Activated T-cell treated with anti-CD3 and anti-CD28 coated beads, Interleukin-2, amount 50 U/mL, for 72 hours (primary cell): ENCODE data around the gene ODF2L. TPM values are rescaled to one million over a fixed set of nuclear protein-coding genes. Genes with fewer than 3 reads are reported as not detected.

ENCODE experiments used
- ATAC-seq, 2 donors: fragments of 150-1000 bp; cut with Tn5 transposase; replicated peaks in 1 of 2; 2 replicates each; pipeline ENCODE4 v1.10.0; 2021; ENCODE audit warnings: moderate library complexity in 2 of 2, mild to moderate bottlenecking in 1 of 2
- DNase-seq, 2 donors: peaks; one replicate each; pipeline ENCODE4 v3.0.0; 2021 to 2022; ENCODE audit warnings: mixed read lengths in 1 of 2
- H3K27ac Mint-ChIP-seq: one replicate; pipeline ENCODE4 v1.8.0; 2022; ENCODE audit warnings: mild to moderate bottlenecking, moderate library complexity, mixed read lengths
- H3K27me3 Mint-ChIP-seq: one replicate; pipeline ENCODE4 v1.8.0; 2022; ENCODE audit warnings: low read depth, mixed read lengths
- H3K36me3 Mint-ChIP-seq, 2 donors: one replicate each; pipeline ENCODE4 v1.8.0; 2022; ENCODE audit warnings: mixed read lengths in 2 of 2, mild to moderate bottlenecking in 1 of 2; ENCODE audit not compliant: insufficient read depth in 2 of 2
- H3K4me1 Mint-ChIP-seq: one replicate; pipeline ENCODE4 v1.8.0; 2022; ENCODE audit warnings: low read depth, mixed read lengths
- H3K4me3 Mint-ChIP-seq, 2 donors: one replicate each; pipeline ENCODE4 v1.8.0; 2022; ENCODE audit warnings: mild to moderate bottlenecking in 2 of 2, mixed read lengths in 2 of 2, moderate library complexity in 2 of 2
- H3K9me3 Mint-ChIP-seq, 2 donors: one replicate each; pipeline ENCODE4 v1.8.0; 2022; ENCODE audit warnings: mixed read lengths in 2 of 2
- total RNA-seq, 2 donors: library from RNA; stranded (reverse); gene quantifications; one replicate each; pipeline ENCODE4 v1.2.3, GENCODE V29; 2022

The ODF2L gene
- 10 to 100 TPM; 31.8 to 39.2 TPM for total RNA-seq

DNA sequence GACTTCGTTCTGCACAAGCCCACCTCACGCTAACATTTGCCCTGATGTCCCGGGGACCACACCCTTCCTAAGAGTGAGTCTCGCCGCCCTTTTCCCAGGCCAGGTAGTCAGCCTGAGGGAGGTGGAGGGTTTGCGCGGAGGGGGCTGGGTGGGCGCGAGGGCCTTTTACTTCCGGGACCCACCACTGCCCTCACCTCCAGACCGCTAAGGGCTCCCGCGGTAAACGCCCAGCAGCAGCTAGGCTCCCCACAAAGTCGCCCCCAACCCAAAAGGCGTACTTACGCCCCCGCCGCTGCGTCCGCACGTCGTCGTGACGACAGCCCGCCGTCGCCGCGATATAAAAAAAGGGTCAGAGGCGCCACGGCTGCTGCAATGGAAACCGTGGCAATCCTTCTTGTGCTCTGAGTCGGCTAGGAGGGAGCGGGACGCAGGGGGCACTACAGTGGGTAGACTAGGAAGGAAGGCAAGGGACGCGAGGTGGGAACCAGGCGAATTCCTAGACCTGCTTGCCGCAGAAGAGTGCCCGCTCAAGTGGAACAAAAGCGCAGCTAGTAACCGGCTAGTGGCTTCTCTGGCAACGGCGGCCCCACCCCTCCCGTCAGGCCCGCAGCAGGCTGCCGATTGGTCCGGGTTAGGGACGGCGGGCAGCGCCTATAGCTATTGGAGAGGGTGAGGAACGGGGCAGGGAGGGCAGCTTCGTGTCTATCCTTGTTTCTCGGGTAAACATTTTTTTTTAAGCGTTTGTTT, at the start of gene ODF2L:
TSS of gene ODF2L (minus strand) at position 573 of the 747 bp plus-strand sequence. CDS start 9,296 bp downstream, outside the sequence.
- peak; percentile 100 for ATAC-seq

GRCh38 chr1:86445919-86446318, 49.8 kb upstream of the ODF2L start:
- ATAC-seq = no peak
- Mint-ChIP-seq H3K36me3 (no peaks in the 10 kb centered on the region), H3K9me3 (no peaks in the 10 kb centered on the region), H3K4me3 (no peak overlapping the region), H3K4me1 (peaks cover 10% of the 10 kb centered on the region), H3K27ac (no peak overlapping the region), H3K27me3 (no peaks in the 10 kb centered on the region)
- no peak for DNase-seq

More for the DNA sequence above, at the start of gene ODF2L:
- DNase-seq = peak; percentile 91
- Mint-ChIP-seq H3K36me3 (peaks cover 5% of the 10 kb centered on the region in 2 donors), H3K27me3 (no peaks in the 10 kb centered on the region), H3K4me3 (peak within 1 kb of the TSS; percentile 87 to 92), H3K4me1 (peaks cover 45% of the 10 kb centered on the region), H3K27ac (peak within 1 kb of the TSS; percentile 97), H3K9me3 (peaks cover 0 to 3% of the 10 kb centered on the region in 2 donors)

DNA sequence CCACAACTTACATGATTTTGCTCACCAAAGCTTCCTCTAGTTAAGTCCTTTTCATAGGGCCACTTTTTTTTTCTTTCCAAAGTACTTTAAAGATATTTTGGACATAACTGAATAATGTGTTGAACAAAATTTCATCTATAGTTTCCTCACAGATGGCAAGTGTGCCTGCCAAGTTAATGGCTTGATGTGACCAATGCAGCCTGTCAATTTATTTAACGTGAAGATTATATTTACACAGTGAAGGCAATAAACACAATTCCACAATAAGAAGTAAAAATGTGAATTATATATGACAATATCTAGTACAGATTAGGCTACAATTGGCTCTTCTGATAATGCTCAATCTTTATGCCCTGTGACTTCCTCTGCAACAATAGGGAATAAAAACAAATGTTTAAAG, 45.9 kb upstream of the ODF2L start:
- H3K4me1 Mint-ChIP-seq = peaks cover 10% of the 10 kb centered on the region
- no peak overlapping the region for H3K4me3 Mint-ChIP-seq
- no peaks in the 10 kb centered on the region for H3K27me3 Mint-ChIP-seq

DNA sequence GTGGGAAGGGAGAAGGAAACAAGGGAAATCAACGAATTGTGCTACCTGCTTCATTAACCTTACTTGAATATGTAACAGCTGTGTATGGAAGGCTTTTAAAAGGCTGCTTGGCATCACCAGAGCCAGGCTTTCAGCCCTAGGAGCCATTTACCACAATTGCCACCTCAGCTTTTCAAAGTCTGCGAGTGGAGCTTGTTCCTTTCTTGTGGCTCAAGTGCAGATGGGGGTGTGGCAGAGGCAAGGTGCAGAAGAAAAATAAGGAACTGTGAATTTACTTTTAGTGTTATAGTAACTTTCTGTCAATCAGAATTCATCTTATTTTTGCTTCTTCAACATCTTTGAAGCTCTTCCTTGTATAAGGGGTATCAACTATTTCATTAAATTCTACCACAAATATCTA, 45.5 kb upstream of the ODF2L start:
- Mint-ChIP-seq H3K4me3 (no peak overlapping the region), H3K36me3 (no peaks in the 10 kb centered on the region), H3K27ac (no peak overlapping the region), H3K9me3 (no peaks in the 10 kb centered on the region), H3K27me3 (no peaks in the 10 kb centered on the region), H3K4me1 (peaks cover 10% of the 10 kb centered on the region)
- ATAC-seq = no peak
- DNase-seq = no peak

More for the DNA sequence above, 45.9 kb upstream of the ODF2L start:
- Mint-ChIP-seq H3K27ac (no peak overlapping the region), H3K36me3 (no peaks in the 10 kb centered on the region), H3K9me3 (no peaks in the 10 kb centered on the region)
- DNase-seq (no peak), ATAC-seq (no peak)

DNA sequence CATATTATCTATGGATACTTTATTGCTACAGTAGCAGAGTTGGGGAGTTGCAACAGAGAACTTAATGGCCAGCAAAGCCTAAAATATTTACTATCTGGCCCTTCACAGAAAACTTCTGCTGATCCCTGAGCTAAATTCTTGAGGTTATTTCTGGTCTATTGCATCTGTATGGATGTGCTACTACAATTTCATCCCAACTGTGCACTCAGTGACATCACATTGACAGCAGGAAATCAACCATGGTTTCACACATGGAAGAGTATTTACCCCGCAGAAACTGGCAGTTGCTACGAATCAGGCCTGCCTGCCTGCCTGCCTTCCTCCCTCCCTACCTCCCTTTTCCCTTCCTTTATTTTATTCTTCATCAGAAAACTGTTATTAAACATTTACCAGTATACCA, 39.9 kb upstream of the ODF2L start:
- H3K27me3 Mint-ChIP-seq = no peaks in the 10 kb centered on the region
- no peak for DNase-seq
- no peaks in the 10 kb centered on the region for H3K9me3 Mint-ChIP-seq
- ATAC-seq = no peak
- H3K4me3 Mint-ChIP-seq = no peak overlapping the region
- no peaks in the 10 kb centered on the region for H3K4me1 Mint-ChIP-seq
- H3K36me3 Mint-ChIP-seq = no peaks in the 10 kb centered on the region
- no peak overlapping the region for H3K27ac Mint-ChIP-seq

- no peak overlapping the region for H3K27ac Mint-ChIP-seq
These were observed 39.2 kb upstream of the ODF2L start for GRCh38 chr1:86435327-86435726.

GRCh38 chr1:86434059-86434458, 37.9 kb upstream of the ODF2L start:
- ATAC-seq = no peak

More at GRCh38 chr1:86435327-86435726, 39.2 kb upstream of the ODF2L start:
- ATAC-seq = no peak
- Mint-ChIP-seq H3K9me3 (no peaks in the 10 kb centered on the region), H3K4me3 (no peak overlapping the region), H3K36me3 (no peaks in the 10 kb centered on the region), H3K4me1 (no peaks in the 10 kb centered on the region), H3K27me3 (no peaks in the 10 kb centered on the region)
- no peak for DNase-seq

GRCh38 chr1:86430376-86430775, 34.3 kb upstream of the ODF2L start:
- Mint-ChIP-seq H3K4me3 (no peak overlapping the region), H3K36me3 (no peaks in the 10 kb centered on the region), H3K4me1 (no peaks in the 10 kb centered on the region), H3K9me3 (no peaks in the 10 kb centered on the region), H3K27ac (no peak overlapping the region), H3K27me3 (peaks cover 3% of the 10 kb centered on the region)
- no peak for DNase-seq
- no peak for ATAC-seq

More at GRCh38 chr1:86434059-86434458, 37.9 kb upstream of the ODF2L start:
- no peaks in the 10 kb centered on the region for H3K9me3 Mint-ChIP-seq
- no peak overlapping the region for H3K27ac Mint-ChIP-seq
- no peaks in the 10 kb centered on the region for H3K36me3 Mint-ChIP-seq
- no peaks in the 10 kb centered on the region for H3K4me1 Mint-ChIP-seq
- no peaks in the 10 kb centered on the region for H3K27me3 Mint-ChIP-seq
- H3K4me3 Mint-ChIP-seq = no peak overlapping the region
- DNase-seq = no peak

GRCh38 chr1:86429835-86430234, 33.7 kb upstream of the ODF2L start:
- H3K36me3 Mint-ChIP-seq = no peaks in the 10 kb centered on the region
- ATAC-seq (peak; percentile 58 to 82), DNase-seq (peak in 1 of 2 donors; percentile 19)
- peaks cover 7% of the 10 kb centered on the region for H3K27me3 Mint-ChIP-seq
- no peaks in the 10 kb centered on the region for H3K9me3 Mint-ChIP-seq
- no peak overlapping the region for H3K4me3 Mint-ChIP-seq
- H3K4me1 Mint-ChIP-seq = no peaks in the 10 kb centered on the region
- H3K27ac Mint-ChIP-seq = no peak overlapping the region

- H3K36me3 Mint-ChIP-seq = no peaks in the 10 kb centered on the region
- H3K27me3 Mint-ChIP-seq = peaks cover 7% of the 10 kb centered on the region
- H3K27ac Mint-ChIP-seq = no peak overlapping the region
- no peaks in the 10 kb centered on the region for H3K9me3 Mint-ChIP-seq
- no peaks in the 10 kb centered on the region for H3K4me1 Mint-ChIP-seq
- no peak overlapping the region for H3K4me3 Mint-ChIP-seq
- ATAC-seq (no peak), DNase-seq (no peak)
These were observed 33.1 kb upstream of the ODF2L start for GRCh38 chr1:86429122-86429725.

- ATAC-seq (no peak), DNase-seq (no peak)
- peaks cover 6% of the 10 kb centered on the region for H3K4me1 Mint-ChIP-seq
- no peak within 1 kb of the TSS for H3K4me3 Mint-ChIP-seq
- H3K9me3 Mint-ChIP-seq = peaks cover 0 to 1% of the 10 kb centered on the region in 2 donors
- H3K36me3 Mint-ChIP-seq = no peaks in the 10 kb centered on the region
- H3K27me3 Mint-ChIP-seq = peaks cover 14% of the 10 kb centered on the region
- no peak within 1 kb of the TSS for H3K27ac Mint-ChIP-seq
These were observed 27.8 kb upstream of the ODF2L start, which contains the start of gene CLCA2 for GRCh38 chr1:86423873-86424272. CLCA2 (plus strand) TSS chr1:86424171; CDS start chr1:86424248, 77 bp downstream.

DNA sequence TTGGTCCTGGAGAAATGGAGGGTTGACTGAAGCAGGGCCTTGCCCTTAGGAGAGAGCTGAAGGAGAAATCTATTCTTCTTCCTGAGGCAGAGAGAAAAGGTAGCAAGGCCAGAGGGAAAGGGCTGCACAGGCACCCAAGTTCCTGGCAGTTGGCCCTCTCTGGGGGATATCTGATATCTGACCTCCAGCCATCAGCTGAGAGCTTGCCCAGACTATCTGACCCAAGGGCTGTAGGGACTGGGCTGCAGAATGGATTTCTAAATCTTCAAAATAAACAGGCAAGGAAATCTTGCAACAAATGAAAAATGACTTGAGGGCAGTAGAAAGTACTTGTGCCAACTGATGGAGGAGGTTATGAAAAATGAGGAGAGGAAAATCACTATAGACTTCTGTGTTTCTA, 27.4 kb upstream of the ODF2L start:
- no peaks in the 10 kb centered on the region for H3K36me3 Mint-ChIP-seq
- peaks cover 0 to 1% of the 10 kb centered on the region in 2 donors for H3K9me3 Mint-ChIP-seq
- peaks cover 14% of the 10 kb centered on the region for H3K27me3 Mint-ChIP-seq
- no peak overlapping the region for H3K27ac Mint-ChIP-seq
- H3K4me1 Mint-ChIP-seq = peaks cover 6% of the 10 kb centered on the region
- DNase-seq (no peak), ATAC-seq (no peak)
- no peak overlapping the region for H3K4me3 Mint-ChIP-seq

GRCh38 chr1:86421601-86422280, 25.6 kb upstream of the ODF2L start:
- Mint-ChIP-seq H3K9me3 (peaks cover 0 to 1% of the 10 kb centered on the region in 2 donors), H3K4me3 (no peak overlapping the region), H3K4me1 (peaks cover 6% of the 10 kb centered on the region), H3K36me3 (no peaks in the 10 kb centered on the region), H3K27ac (no peak overlapping the region), H3K27me3 (peaks cover 14% of the 10 kb centered on the region)
- DNase-seq = no peak
- ATAC-seq = no peak
